MM.1S (cell line): ENCODE results near the gene ZNF117.

Source experiments
- CTCF ChIP-seq: fragments of 300-600 bp; sonication (generic); IDR thresholded peaks from 2 replicates; pipeline ENCODE4 v1.5.1; 2016; ENCODE audit warnings: antibody characterized with exemption, low read length, mixed read lengths
- EZH2phosphoT487 ChIP-seq: fragments of 300-600 bp; sonication (generic); IDR thresholded peaks from 2 replicates; pipeline ENCODE4 v1.6.1; 2018; ENCODE audit warnings: antibody characterized with exemption, low read length

DNA sequence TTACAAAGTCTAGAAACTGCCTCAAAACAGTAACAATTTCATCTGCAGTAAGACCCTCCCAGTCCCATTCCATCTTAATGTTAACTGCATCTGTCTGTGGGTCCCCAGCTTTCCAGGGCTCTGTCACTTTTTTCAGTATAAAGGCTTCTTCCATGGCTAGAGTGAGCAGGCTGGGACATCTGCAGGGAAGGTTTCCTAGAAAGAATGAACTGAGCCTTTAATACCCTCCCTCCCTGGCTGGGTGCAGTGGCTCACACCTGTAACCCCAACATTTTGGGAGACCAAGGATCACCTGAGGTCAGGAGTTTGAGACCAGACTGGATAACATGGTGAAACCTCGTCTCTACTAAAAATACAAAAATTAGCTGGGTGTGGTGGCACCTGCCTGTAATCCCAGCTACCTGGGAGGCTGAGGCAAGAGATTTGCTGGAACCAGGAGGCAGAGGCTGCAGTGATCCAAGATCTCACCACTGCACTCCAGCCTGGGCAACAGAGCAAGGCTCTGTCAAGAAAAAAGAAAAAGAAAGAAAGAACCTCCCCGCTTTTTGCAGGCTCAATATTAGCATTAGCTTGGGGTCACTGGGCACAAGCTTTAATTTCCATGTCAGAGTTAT is 12.2 kb upstream of the ZNF117 start:
- TF ChIP-seq CTCF (no peak), EZH2phosphoT487 (no peak)
